ENCODE data around the gene ZBTB12. TPM values are rescaled to one million over a fixed set of nuclear protein-coding genes. Genes with fewer than 3 reads are reported as not detected.

ZBTB12 gene
- total and polyA plus RNA-seq, 9 of the 15 experiments (the other 6 are each of a cell fraction or from before 2014, with no cell fraction given) = 0.03 to 12.4 (median 5.8) TPM; not detected in 1

DNA sequence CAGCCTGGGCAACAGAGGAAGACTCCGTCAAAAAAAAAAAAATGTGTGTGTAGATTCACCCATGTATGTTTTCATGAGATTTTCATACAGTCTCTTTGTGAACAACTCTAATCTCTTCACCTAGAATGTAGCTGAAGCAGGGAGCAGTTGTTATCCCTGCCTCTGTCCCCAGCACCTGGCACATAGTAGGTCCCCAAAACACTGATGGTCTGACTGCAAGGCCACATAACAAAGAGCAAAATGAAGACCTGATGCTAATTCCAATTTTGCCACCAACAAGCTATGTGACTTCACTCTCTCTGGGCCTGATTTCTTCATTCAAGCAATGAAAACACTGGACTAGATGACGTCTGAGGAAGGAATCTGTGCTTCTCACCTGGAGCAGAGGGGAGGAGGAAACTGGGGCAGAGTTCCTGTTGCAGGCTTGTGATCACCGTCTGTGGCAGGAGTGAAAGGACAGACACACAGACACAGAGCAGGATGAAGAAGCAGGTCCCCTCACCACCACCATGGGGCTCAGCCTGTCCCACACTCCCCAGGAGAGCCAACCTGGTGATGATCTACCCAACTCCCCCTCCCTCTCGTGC is 27.7 kb downstream of the ZBTB12 start:
- POLR2A ChIA-PET = interaction anchor here (1.0 to 3.2 kb wide), 3 partner anchors 10 to 22 kb away, joined by 5 to 42 read pairs (median 5); partner anchors contain the start of gene NEU1

GRCh38 chr6:31871046-31871659 is 30.7 kb downstream of the ZBTB12 start:
- H3K4me1 ChIP-seq (replicated peaks in 1 of 2; ENCODE audit: control insufficient read depth in 2 of 2, insufficient read depth in 2 of 2, low read length in 2 of 2) = peaks cover 0 to 19% of the 10 kb centered on the region in 2 experiments; a peak in 3 of 5 replicates
- ChIA-PET POLR2A (interaction anchor here (1.1 to 1.2 kb wide), 3 partner anchors 14 to 219 kb away, joined by 3 to 7 read pairs (median 4); partner anchors contain the start of genes BAG6 and HSPA1B), CTCF (ENCODE audit: low intra/inter-chr PET ratio) (no interaction called here)
- no peak overlapping the region for H3K27ac ChIP-seq (ENCODE audit: extremely low read depth, low read depth, low read length)
- no peaks in the 10 kb centered on the region for H3K36me3 ChIP-seq (ENCODE audit: control insufficient read depth, insufficient read depth, low read length)
- no peaks in the 10 kb centered on the region for H3K9me1 ChIP-seq (ENCODE audit: control insufficient read depth, insufficient read depth, low read length)
- H3K27me3 ChIP-seq (ENCODE audit: control insufficient read depth in 2 of 2, insufficient read depth in 2 of 2, low read length in 2 of 2) = peaks cover 0 to 4% of the 10 kb centered on the region in 2 experiments; a peak in 2 of 5 replicates
- in situ Hi-C loops (cut with MboI) = no loop called here
- peak in 2 of 4 experiments; percentile 65 to 66 for DNase-seq (ENCODE audit: extremely low read depth in 1 of 4, low spot score in 3 of 4)
- H3K9me3 ChIP-seq (replicated peaks; ENCODE audit: control insufficient read depth, insufficient read depth, low read depth, low read length) = no peaks in the 10 kb centered on the region
- no TSS peak for BruUV-seq (replicated peaks)
- intact Hi-C loops (cut with micrococcal nuclease) = no loop called here
- H4K20me1 ChIP-seq (replicated peaks; ENCODE audit: control insufficient read depth, insufficient read depth, low read length) = no peaks in the 10 kb centered on the region
- H3K4me3 ChIP-seq = no peak overlapping the region
- WGBS (ENCODE audit: insufficient coverage, low coverage, missing lambda C conversion rate) = 12% methylated on average over 9 of the region's 9 CpGs
- peak; percentile 14; the same call in 2 of the 3 replicates for ATAC-seq
- peak overlapping the region; percentile 44 for H2AFZ ChIP-seq (ENCODE audit: low read depth, low read length)
- peak overlapping the region in 1 of 2 experiments; percentile 33; a peak in 1 of 4 replicates for H3K9ac ChIP-seq (ENCODE audit: insufficient read depth in 1 of 2, low read depth in 2 of 2, low read length in 2 of 2)
- no peak for FAIRE-seq
- no peaks in the 10 kb centered on the region for H3K79me2 ChIP-seq (ENCODE audit: control insufficient read depth, insufficient read depth, low read length)
- no peak overlapping the region for H3K4me2 ChIP-seq (ENCODE audit: insufficient read depth, low read length)
- no peak for TF ChIP-seq PCBP1 (IDR thresholded peaks at IDR 0.05; ENCODE audit: low read depth, low read length, poor library complexity, severe bottlenecking)
- no peak for TF ChIP-seq CBX1 (IDR thresholded peaks at IDR 0.05; ENCODE audit: low read depth)
- TF ChIP-seq, protein P1, sequence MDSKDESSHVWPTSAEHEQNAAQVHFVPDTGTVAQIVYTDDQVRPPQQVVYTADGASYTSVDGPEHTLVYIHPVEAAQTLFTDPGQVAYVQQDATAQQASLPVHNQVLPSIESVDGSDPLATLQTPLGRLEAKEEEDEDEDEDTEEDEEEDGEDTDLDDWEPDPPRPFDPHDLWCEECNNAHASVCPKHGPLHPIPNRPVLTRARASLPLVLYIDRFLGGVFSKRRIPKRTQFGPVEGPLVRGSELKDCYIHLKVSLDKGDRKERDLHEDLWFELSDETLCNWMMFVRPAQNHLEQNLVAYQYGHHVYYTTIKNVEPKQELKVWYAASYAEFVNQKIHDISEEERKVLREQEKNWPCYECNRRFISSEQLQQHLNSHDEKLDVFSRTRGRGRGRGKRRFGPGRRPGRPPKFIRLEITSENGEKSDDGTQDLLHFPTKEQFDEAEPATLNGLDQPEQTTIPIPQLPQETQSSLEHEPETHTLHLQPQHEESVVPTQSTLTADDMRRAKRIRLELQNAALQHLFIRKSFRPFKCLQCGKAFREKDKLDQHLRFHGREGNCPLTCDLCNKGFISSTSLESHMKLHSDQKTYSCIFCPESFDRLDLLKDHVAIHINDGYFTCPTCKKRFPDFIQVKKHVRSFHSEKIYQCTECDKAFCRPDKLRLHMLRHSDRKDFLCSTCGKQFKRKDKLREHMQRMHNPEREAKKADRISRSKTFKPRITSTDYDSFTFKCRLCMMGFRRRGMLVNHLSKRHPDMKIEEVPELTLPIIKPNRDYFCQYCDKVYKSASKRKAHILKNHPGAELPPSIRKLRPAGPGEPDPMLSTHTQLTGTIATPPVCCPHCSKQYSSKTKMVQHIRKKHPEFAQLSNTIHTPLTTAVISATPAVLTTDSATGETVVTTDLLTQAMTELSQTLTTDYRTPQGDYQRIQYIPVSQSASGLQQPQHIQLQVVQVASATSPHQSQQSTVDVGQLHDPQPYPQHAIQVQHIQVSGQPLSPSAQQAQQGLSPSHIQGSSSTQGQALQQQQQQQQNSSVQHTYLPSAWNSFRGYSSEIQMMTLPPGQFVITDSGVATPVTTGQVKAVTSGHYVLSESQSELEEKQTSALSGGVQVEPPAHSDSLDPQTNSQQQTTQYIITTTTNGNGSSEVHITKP (IDR thresholded peaks at IDR 0.05; ENCODE audit: partially characterized antibody) = peak; percentile 68
- peak; percentile 53; the same call in 1 of the 2 replicates for TF ChIP-seq ZNF431 (CRISPR knock-in tag; IDR thresholded peaks at IDR 0.05)
- no peak for TF ChIP-seq TAF1 (IDR thresholded peaks at IDR 0.05; ENCODE audit: control insufficient read depth, extremely low read depth, insufficient read depth, low read length, severe bottlenecking)

More for the DNA sequence above, 27.7 kb downstream of the ZBTB12 start:
- H3K36me3 ChIP-seq (ENCODE audit: control insufficient read depth, insufficient read depth, low read length) = no peaks in the 10 kb centered on the region
- no peaks in the 10 kb centered on the region for H3K9me3 ChIP-seq (replicated peaks; ENCODE audit: control insufficient read depth, insufficient read depth, low read depth, low read length)
- 24% methylated on average over 4 of the region's 4 CpGs for WGBS (ENCODE audit: insufficient coverage, low coverage, missing lambda C conversion rate)
- H4K20me1 ChIP-seq (replicated peaks; ENCODE audit: control insufficient read depth, insufficient read depth, low read length) = no peaks in the 10 kb centered on the region
- H3K79me2 ChIP-seq (ENCODE audit: control insufficient read depth, insufficient read depth, low read length) = no peaks in the 10 kb centered on the region
- FAIRE-seq = peak; percentile 60
- BruUV-seq (replicated peaks) = no TSS peak
- no peak for ATAC-seq
- no peak overlapping the region for H3K4me2 ChIP-seq (ENCODE audit: insufficient read depth, low read length)
- DNase-seq (ENCODE audit: extremely low read depth in 1 of 4, low spot score in 3 of 4) = no peak
- peak overlapping the region in 1 of 2 experiments; percentile 61; a peak in 2 of 4 replicates for H3K9ac ChIP-seq (ENCODE audit: insufficient read depth in 1 of 2, low read depth in 2 of 2, low read length in 2 of 2)
- no peaks in the 10 kb centered on the region for H3K9me1 ChIP-seq (ENCODE audit: control insufficient read depth, insufficient read depth, low read length)
- in situ Hi-C loops (cut with MboI) (no loop called here), intact Hi-C loops (cut with micrococcal nuclease) (no loop called here)
- H3K4me1 ChIP-seq (replicated peaks in 1 of 2; ENCODE audit: control insufficient read depth in 2 of 2, insufficient read depth in 2 of 2, low read length in 2 of 2) = peaks cover 0 to 34% of the 10 kb centered on the region in 2 experiments; a peak in 3 of 5 replicates
- H3K27me3 ChIP-seq (ENCODE audit: control insufficient read depth in 2 of 2, insufficient read depth in 2 of 2, low read length in 2 of 2) = peaks cover 0 to under 1% of the 10 kb centered on the region in 2 experiments; a peak in 1 of 5 replicates
- no peak for TF ChIP-seq ZNF143 (CRISPR knock-in tag; IDR thresholded peaks at IDR 0.05)
- TF ChIP-seq BRF1 (IDR thresholded peaks at IDR 0.05; ENCODE audit: borderline replicate concordance, extremely low read depth, insufficient read length) = no peak
- TF ChIP-seq ZKSCAN1 (IDR thresholded peaks at IDR 0.05; ENCODE audit: low read depth, low read length) = peak; percentile 92
- no peak for TF ChIP-seq KLF13 (tag; IDR thresholded peaks at IDR 0.05; ENCODE audit: borderline replicate concordance, low read depth)
- TF ChIP-seq GABPA (tag; conservative IDR thresholded peaks at IDR 0.05; ENCODE audit: low read depth) = no peak
- no peak for TF ChIP-seq ZNF644 (tag; IDR thresholded peaks at IDR 0.05; ENCODE audit: low read depth)
- H3K27ac ChIP-seq (ENCODE audit: extremely low read depth, low read depth, low read length) = no peak overlapping the region
- H3K4me3 ChIP-seq = no peak overlapping the region
- no peak overlapping the region for H2AFZ ChIP-seq (ENCODE audit: low read depth, low read length)
- CTCF ChIA-PET (ENCODE audit: low intra/inter-chr PET ratio) = no interaction called here
